ENCODE data around the gene CMTR2.
"Not testable (repeated sequence)": the region's sequence is repeated elsewhere in the genome, so short reads cannot be mapped to it uniquely, and the experiment has no call there.

Gene CMTR2

GRCh38 chr16:71288890-71289731 is at the start of gene CMTR2:
Gene CMTR2, minus strand, starts transcription at chr16:71289402. Its CDS starts 3,482 bp downstream, at chr16:71285920.
- peak; percentile 76 to 83 for DNase-seq (ENCODE audit: low read depth in 2 of 2, low spot score in 1 of 2)

GRCh38 chr16:71338632-71339031 is 49.4 kb upstream of the CMTR2 start:
- DNase-seq (ENCODE audit: low read depth in 2 of 2, low spot score in 1 of 2) = no peak

GRCh38 chr16:71338193-71338592 is 49.0 kb upstream of the CMTR2 start:
- DNase-seq (ENCODE audit: low read depth in 2 of 2, low spot score in 1 of 2) = no peak

GRCh38 chr16:71337631-71338030 is 48.4 kb upstream of the CMTR2 start:
- DNase-seq (ENCODE audit: low read depth in 2 of 2, low spot score in 1 of 2) = no peak

GRCh38 chr16:71328151-71328550 is 38.9 kb upstream of the CMTR2 start:
- no peak for DNase-seq (ENCODE audit: low read depth in 2 of 2, low spot score in 1 of 2)

- DNase-seq (ENCODE audit: low read depth in 2 of 2, low spot score in 1 of 2) = no peak
These were observed 38.5 kb upstream of the CMTR2 start for GRCh38 chr16:71327720-71328119.

- DNase-seq (ENCODE audit: low read depth in 2 of 2, low spot score in 1 of 2) = no peak
These were observed 30.8 kb upstream of the CMTR2 start for GRCh38 chr16:71319999-71320398.

GRCh38 chr16:71315269-71315668 is 26.1 kb upstream of the CMTR2 start:
- DNase-seq (ENCODE audit: low read depth in 2 of 2, low spot score in 1 of 2) = no peak

- not testable (repeated sequence) for DNase-seq (ENCODE audit: low read depth in 2 of 2, low spot score in 1 of 2)
These were observed 24.4 kb upstream of the CMTR2 start for GRCh38 chr16:71313591-71313990.

GRCh38 chr16:71311553-71312158 is 22.5 kb upstream of the CMTR2 start:
- no peak for DNase-seq (ENCODE audit: low read depth in 2 of 2, low spot score in 1 of 2)

GRCh38 chr16:71303938-71304337 is 14.7 kb upstream of the CMTR2 start:
- no peak for DNase-seq (ENCODE audit: low read depth in 2 of 2, low spot score in 1 of 2)

- no peak for DNase-seq (ENCODE audit: low read depth in 2 of 2, low spot score in 1 of 2)
These were observed 8.1 kb upstream of the CMTR2 start for GRCh38 chr16:71297341-71297634.

GRCh38 chr16:71296584-71297340 is 7.6 kb upstream of the CMTR2 start:
- DNase-seq (ENCODE audit: low read depth in 2 of 2, low spot score in 1 of 2) = no peak

GRCh38 chr16:71295950-71296349 is 6.7 kb upstream of the CMTR2 start:
- no peak for DNase-seq (ENCODE audit: low read depth in 2 of 2, low spot score in 1 of 2)

- DNase-seq (ENCODE audit: low read depth in 2 of 2, low spot score in 1 of 2) = no peak
These were observed 4.7 kb upstream of the CMTR2 start for GRCh38 chr16:71293919-71294318.

- not testable (repeated sequence) for DNase-seq (ENCODE audit: low read depth in 2 of 2, low spot score in 1 of 2)
These were observed 2.9 kb upstream of the CMTR2 start for GRCh38 chr16:71292095-71292494.

GRCh38 chr16:71289732-71290062 is 495 bp upstream of the CMTR2 start:
- DNase-seq (ENCODE audit: low read depth in 2 of 2, low spot score in 1 of 2) = no peak

- no peak for DNase-seq (ENCODE audit: low read depth in 2 of 2, low spot score in 1 of 2)
These were observed 672 bp downstream of the CMTR2 start for GRCh38 chr16:71288570-71288889.

- DNase-seq (ENCODE audit: low read depth in 2 of 2, low spot score in 1 of 2) = no peak
These were observed 1.3 kb downstream of the CMTR2 start for GRCh38 chr16:71287911-71288310.

GRCh38 chr16:71287454-71287853 is 1.7 kb downstream of the CMTR2 start:
- no peak for DNase-seq (ENCODE audit: low read depth in 2 of 2, low spot score in 1 of 2)

- no peak for DNase-seq (ENCODE audit: low read depth in 2 of 2, low spot score in 1 of 2)
These were observed 5.6 kb downstream of the CMTR2 start for GRCh38 chr16:71283612-71284011.

- DNase-seq (ENCODE audit: low read depth in 2 of 2, low spot score in 1 of 2) = no peak
These were observed 6.3 kb downstream of the CMTR2 start for GRCh38 chr16:71282943-71283342.
